ENCODE results near the gene TRPM3. TPM values are rescaled to one million over a fixed set of nuclear protein-coding genes. Genes with fewer than 3 reads are reported as not detected.

TRPM3 gene
- total RNA-seq, 1 donor, result under 0.01 TPM

DNA sequence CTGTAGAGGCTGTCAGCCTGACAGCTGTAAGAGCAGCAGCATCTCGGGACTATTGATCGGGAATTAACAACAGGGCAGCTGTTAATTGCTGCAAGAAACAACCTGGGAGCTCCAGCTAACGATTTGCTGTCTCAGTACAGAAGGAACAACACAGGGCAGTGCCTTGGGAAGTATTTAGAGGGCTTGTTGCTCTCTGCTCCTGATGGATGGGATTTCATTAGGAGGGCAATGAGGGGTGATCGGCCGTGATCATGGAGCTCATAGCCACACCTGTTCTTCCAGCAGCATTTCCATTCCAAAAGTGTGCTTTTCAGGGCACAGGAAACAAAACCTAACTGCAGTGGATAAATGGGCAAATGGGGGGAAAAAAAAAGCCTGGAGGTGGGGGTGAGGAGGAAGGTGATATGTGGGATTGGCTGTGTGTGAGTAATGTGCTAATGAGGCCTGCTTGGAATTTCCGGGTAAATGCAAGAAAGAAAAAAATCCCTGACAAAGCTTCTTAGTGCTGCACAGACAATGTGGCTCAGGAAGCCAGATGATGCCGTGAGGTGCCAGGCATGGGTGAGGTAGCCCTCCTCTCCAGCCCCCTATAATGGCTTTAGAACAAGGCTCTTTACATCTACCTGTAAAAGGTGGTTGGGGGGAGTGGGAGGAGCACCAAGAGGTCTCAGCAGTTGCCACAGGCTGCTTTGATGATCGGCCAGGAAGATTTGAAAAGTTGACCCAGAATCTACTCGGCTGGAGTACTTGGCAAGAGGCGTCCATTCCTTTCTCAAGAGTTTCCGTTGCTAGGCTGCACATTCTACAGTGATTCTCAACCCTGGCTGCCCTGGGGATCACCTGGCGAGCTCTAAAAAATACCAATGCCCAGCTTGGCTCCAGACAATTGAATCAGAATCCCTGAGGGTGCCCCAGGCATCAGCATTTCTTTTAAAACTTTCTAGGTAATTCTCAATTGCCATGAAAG is 567.4 kb downstream of the TRPM3 start:
- DNase-seq (ENCODE audit: low read depth), result no peak
- TF ChIP-seq, protein P1, sequence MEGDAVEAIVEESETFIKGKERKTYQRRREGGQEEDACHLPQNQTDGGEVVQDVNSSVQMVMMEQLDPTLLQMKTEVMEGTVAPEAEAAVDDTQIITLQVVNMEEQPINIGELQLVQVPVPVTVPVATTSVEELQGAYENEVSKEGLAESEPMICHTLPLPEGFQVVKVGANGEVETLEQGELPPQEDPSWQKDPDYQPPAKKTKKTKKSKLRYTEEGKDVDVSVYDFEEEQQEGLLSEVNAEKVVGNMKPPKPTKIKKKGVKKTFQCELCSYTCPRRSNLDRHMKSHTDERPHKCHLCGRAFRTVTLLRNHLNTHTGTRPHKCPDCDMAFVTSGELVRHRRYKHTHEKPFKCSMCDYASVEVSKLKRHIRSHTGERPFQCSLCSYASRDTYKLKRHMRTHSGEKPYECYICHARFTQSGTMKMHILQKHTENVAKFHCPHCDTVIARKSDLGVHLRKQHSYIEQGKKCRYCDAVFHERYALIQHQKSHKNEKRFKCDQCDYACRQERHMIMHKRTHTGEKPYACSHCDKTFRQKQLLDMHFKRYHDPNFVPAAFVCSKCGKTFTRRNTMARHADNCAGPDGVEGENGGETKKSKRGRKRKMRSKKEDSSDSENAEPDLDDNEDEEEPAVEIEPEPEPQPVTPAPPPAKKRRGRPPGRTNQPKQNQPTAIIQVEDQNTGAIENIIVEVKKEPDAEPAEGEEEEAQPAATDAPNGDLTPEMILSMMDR (IDR thresholded peaks at IDR 0.05; ENCODE audit: insufficient read depth, low read depth, low read length), result no peak
- no peak overlapping the region for H3K4me3 ChIP-seq (ENCODE audit: low read depth, low read length)

DNA sequence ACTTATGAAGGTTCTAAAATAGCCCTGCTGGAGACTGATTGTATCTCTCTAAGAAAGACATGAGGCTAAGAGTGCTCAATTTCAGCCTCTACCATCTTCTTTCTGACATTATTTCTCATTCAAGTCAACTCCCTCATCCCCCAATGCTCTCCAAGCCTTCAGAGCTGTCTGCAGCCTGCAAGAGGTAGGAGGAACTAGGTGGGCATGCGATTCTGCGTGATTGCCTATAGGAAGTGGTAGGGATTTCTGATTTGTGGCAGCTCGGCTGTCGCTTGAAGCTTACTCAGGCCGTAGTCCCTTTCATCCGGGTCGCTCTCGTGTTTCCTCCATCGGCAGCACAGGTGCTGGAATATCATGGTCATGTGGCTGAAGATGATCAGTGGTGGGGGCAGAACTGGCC is 568.9 kb downstream of the TRPM3 start:
- TF ChIP-seq, protein P1 (IDR thresholded peaks at IDR 0.05; ENCODE audit: insufficient read depth, low read depth, low read length), result no peak
- H3K4me3 ChIP-seq (ENCODE audit: low read depth, low read length), result no peak overlapping the region
- DNase-seq (ENCODE audit: low read depth), result no peak

DNA sequence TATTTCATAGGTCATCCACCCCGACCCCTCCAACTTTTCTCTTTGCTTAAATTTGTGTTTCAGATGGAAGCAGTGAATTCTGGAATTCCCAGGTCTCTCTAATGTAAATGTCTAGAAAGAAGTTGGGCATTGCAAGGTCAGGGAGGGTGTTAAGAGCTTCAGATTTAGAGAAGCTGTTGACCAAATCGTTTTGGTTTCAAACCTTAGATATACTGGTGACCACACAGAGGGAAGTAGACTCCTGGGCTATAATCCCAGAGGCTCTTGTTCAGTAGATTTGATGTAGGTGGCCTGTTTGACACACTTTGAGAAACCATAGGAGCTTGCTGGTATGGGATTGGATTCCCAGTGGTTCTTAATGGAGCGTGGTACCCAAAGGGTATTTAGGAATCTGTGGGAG is 569.6 kb downstream of the TRPM3 start:
- DNase-seq (ENCODE audit: low read depth), result no peak
- TF ChIP-seq, protein P1 (IDR thresholded peaks at IDR 0.05; ENCODE audit: insufficient read depth, low read depth, low read length), result no peak
- no peak overlapping the region for H3K4me3 ChIP-seq (ENCODE audit: low read depth, low read length)

DNA sequence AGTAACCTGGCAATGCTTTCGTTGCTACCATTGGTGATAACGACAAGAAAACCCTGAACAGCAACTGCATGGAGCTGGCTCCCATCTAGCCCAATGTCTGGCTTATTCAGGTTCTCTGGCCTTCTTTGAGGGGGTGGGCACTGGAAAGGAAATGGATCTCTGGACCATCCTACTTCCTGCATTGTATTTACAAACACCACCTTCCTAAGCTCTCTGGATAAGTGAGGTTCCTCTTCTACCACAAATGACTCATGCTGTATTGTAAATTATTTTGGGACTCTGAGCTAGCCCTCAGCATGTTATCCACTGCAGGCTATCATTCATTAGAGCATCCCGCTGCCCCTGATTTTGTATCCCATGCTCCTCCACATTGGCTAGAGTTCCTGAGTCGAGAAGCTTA is 570.0 kb downstream of the TRPM3 start:
- TF ChIP-seq, protein P1 (IDR thresholded peaks at IDR 0.05; ENCODE audit: insufficient read depth, low read depth, low read length), result no peak
- H3K4me3 ChIP-seq (ENCODE audit: low read depth, low read length), result no peak overlapping the region
- no peak for DNase-seq (ENCODE audit: low read depth)

GRCh38 chr9:70549926-70550325 is 571.5 kb downstream of the TRPM3 start:
- no peak for DNase-seq (ENCODE audit: low read depth)
- TF ChIP-seq, protein P1 (IDR thresholded peaks at IDR 0.05; ENCODE audit: insufficient read depth, low read depth, low read length), result no peak
- no peak overlapping the region for H3K4me3 ChIP-seq (ENCODE audit: low read depth, low read length)

- no peak overlapping the region for H3K4me3 ChIP-seq (ENCODE audit: low read depth, low read length)
- DNase-seq (ENCODE audit: low read depth), result no peak
- TF ChIP-seq, protein P1 (IDR thresholded peaks at IDR 0.05; ENCODE audit: insufficient read depth, low read depth, low read length), result no peak
Observed at GRCh38 chr9:70542311-70542931, 579.0 kb downstream of the TRPM3 start.

Data from fibroblast of villous mesenchyme (primary cell).